MM.1S (cell line): ENCODE data around the gene ALOX12B.

Experiments
- CTCF ChIP-seq: fragments of 300-600 bp; sonication (generic); IDR thresholded peaks from 2 replicates; pipeline ENCODE4 v1.5.1; 2016; ENCODE audit warnings: antibody characterized with exemption, low read length, mixed read lengths
- EZH2phosphoT487 ChIP-seq: fragments of 300-600 bp; sonication (generic); IDR thresholded peaks from 2 replicates; pipeline ENCODE4 v1.6.1; 2018; ENCODE audit warnings: antibody characterized with exemption, low read length

GRCh38 chr17:8072729-8073461 lies 14.6 kb downstream of the ALOX12B start:
- TF ChIP-seq CTCF: no peak
- no peak for TF ChIP-seq EZH2phosphoT487
